Stimulated activated CD4-positive, alpha-beta T cell treated with anti-CD3 and anti-CD28 coated beads, Interleukin-15, amount 100 ng/mL, for 1 hour (primary cell): ENCODE results near the gene ABCD3.
"Not testable (repeated sequence)": the region's sequence is repeated elsewhere in the genome, so short reads cannot be mapped to it uniquely, and the experiment has no call there.

ENCODE experiments used
- DNase-seq, 2 donors: peaks; one replicate each; pipeline ENCODE4 v3.0.0-alpha.2; 2020; ENCODE audit warnings: low read depth in 1 of 2, low spot score in 1 of 2

Gene ABCD3

DNA sequence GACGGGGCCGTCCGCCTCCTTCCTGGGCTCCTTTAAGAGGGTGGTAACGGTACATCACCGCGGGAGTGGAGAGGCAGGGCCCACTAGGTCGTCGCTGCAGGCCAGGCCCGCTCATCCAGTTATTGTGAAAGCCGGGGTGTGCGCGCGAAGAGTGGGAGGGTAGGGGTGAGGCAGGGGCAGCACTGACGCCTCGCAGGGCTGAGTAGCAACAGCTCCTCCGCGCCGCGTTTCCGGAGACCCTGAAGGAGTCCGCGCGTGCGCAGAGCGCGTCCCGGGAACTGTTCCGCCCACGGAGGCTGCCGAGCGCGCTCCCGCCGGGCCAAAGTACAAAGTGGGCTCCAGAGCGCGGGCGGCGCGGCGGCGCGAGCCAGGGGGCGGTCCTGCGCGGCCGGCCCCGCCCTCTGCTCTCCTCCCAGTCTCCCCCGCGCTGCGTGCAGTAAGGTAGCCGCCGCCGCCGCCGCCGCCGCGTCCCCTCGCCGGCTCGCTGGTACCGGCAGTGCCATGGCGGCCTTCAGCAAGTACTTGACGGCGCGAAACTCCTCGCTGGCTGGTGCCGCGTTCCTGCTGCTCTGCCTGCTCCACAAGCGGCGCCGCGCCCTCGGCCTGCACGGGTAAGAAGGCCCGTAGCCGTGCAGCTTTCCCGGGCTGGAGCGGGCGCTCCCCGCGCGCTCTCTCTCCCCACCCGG, at the start of gene ABCD3:
ABCD3 (plus strand) TSS at position 412 of the 686 bp plus-strand sequence; CDS start at position 502, 90 bp downstream.
- peak; percentile 94 to 96 for DNase-seq

DNA sequence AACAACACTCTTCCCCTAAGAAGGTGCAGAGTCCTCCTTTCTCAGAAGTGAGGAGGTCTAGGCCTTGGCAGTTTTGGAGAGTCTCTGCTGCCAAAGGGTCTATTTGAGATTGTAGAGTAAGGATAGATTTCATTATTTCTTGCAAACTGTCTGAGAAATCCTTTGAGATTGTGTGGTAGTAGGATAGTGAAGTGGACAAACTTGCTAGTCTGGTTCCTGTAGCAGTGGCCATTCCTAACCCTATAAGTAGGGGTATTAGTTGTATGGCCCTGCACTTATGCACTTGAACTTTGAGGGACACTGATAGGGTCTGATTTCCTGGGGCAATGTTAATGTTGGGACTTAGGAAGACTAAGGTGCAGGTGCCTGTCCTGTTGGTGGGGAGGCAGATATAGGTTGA, 45.4 kb upstream of the ABCD3 start:
- DNase-seq: not testable (repeated sequence)

DNA sequence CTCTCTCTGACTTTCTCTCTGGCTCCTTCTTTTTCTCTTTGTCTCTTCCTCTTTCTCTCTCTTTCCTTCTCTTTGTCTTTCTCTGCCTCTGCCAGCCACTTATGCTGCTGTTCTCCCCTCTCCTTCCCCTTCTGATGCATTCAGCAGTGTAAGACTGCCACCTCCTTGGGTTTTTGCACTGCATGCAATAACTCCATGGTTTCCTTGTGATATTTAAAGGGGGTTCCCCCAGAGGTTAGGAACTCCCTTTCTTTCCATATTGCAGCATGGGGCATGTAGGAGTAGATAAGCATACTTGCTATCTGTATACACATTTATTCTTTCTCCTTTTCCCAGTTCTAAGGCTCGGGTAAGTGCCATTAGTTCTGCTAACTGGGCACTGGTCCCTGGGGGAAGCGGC, 44.9 kb upstream of the ABCD3 start:
- not testable (repeated sequence) for DNase-seq

DNA sequence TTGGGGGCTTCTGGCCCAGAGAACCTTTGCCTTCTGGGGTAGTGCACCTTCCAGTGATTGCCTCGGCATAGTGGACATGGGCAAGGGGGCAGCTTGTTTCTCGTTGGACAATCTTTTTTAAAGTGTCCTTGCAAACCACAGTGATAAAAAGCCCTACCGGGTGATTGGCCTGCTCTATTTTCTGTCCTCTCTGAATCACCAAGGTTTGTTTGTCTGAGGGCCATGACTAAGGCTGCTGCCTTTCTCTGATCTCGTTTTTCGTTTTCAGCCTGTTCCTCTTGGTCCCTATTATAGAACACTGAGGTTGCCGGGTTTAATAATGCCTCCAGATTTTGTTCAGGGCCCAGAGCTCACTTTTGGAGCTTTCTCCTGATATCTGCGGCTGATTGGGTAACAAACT, 42.5 kb upstream of the ABCD3 start:
- DNase-seq: not testable (repeated sequence)

DNA sequence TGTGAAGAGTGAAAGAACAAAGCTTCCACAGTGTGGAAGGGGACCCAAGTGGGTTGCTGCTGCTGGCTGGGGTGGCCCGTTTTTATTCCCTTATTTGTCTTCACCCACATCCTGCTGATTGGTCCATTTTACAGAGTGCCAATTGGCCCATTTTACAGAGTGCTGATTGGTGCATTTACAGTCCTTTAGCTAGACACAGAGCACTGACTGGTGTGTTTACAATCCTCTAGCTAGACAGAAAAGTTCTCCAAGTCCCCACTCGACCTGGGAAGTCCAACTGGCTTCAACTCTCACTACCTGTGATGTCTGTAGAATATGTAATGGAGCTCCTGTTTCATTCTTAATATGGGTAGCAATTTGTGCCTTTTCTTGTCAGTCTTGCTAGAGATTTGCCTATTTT, 39.7 kb upstream of the ABCD3 start:
- DNase-seq: not testable (repeated sequence)

DNA sequence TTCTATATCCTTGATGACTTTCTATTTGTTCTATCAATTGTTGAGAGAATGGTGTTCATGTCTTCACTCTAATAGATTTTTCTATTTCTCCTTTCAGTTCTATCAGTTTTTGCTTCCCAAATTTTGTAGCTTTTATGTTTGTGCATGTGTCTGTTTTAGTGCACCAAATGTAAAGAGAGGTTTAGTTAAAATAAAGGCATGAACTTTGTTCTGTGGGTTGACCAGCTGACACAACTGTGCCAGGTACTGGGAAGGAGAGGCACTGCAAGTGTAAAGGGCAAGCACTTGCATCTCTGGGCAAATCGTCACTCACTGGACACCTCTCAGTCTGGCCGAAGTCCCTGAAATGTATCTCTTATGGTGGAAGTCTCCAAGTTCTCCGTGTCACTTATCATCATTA, 38.6 kb upstream of the ABCD3 start:
- DNase-seq: no peak

DNA sequence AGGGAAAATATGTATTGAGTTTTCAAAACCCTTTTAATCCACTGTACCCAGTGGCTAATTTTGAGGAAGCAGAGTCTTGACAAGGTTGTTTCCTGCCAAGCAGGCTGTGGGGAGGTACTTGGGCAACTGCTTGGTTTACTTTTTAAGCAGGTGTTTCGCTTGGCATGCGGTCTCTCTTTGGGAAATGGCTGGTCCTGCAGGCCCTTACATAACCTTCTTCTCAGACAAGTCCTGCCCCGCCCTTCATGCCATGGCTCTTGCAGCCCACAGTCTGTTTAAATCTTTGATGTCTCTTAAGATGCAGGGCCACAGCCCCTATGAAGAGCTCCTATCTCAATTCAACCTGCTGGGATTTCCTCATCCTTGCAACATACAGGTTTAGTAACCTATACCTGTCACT, 36.0 kb upstream of the ABCD3 start:
- no peak for DNase-seq

DNA sequence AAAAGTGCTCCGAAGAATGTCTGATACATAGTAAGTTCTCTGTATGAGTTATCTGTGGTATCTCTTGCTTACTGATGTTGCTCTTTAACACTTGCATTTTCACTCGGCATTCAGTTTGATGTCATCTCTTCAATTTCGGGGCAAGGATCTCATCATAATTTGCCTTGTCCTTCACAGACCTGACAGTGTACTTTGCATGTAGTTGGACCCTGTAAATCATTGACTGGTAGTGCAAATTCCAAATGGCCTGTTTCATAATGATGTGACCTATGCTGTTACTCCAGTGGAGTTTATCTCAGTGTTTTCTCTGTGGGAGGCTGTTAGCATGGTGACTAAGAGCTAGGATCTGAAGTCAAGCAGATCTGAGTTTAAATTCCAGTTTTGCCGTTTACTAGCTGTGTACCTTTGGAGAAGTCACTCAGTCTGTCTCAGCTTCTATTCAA, 34.2 kb upstream of the ABCD3 start:
- no peak for DNase-seq

- no peak for DNase-seq
Measured at GRCh38 chr1:94384485-94385265, 33.5 kb upstream of the ABCD3 start.

DNA sequence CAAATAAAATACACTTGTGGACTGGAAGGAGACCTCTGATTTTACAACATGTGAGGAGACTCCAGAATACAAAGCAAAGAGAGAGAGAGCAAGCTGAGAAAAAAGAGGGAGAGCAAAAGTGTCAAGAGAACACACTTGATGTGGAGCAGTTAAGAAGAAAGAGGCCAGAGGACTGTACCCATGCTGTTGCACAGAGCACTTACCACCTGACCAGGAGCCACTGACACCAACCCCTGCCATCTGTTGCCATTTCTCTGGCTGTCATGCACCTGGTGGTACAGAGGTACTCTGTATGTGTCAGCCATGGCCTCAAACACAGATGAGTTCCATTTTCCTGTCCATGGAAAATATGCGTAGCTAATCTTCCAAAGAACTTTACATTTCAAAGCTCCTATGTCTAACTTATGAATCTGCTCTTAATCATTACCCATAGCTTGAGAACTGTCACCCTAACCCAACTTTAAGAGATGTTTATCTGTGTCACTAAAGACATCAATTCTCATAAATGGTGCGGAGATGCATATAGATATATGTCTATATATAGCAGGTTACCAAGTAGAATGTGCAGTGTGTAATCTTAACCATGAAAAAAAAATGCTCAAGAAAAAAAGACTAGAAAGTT, 32.8 kb upstream of the ABCD3 start:
- DNase-seq: no peak

- no peak for DNase-seq
Measured at GRCh38 chr1:94389298-94389697, 28.9 kb upstream of the ABCD3 start.

DNA sequence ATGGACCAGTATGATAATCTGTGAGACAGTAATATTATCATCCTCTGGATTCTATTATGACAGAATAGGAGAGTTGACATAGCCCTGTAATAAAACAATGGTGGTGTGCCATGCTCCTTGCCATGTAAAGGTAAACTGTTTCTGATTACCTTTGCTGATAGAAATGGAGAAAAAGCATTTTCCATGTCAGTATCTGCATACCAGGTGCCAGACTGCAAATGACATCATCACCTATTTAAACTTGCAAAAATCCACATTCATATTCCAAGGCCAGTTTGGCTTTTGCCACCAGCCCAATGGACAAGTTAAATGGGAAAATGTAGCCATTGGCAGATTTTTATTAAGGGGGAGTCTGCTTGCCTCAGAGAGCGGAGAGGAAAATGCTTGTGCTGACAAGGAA, 23.9 kb upstream of the ABCD3 start:
- no peak for DNase-seq

DNA sequence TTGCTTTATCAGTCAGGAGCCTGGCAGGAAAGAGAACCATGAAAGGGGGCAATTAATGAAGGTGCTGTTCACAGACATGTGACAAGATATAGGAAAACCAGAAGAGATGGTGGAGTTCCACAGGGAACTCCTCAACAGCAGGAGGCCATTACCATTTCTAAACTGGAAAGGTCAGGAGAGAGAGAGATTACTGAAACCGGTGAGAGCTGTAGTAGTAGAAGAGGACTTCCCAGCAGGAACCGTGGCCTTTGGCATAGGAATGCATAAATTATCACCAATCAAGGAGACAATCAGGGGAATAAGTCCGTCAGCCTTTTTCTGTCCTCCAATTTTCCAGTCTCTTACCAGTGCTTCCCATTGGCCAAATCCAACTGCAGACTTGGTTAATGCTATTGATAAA, 23.0 kb upstream of the ABCD3 start:
- no peak for DNase-seq

DNA sequence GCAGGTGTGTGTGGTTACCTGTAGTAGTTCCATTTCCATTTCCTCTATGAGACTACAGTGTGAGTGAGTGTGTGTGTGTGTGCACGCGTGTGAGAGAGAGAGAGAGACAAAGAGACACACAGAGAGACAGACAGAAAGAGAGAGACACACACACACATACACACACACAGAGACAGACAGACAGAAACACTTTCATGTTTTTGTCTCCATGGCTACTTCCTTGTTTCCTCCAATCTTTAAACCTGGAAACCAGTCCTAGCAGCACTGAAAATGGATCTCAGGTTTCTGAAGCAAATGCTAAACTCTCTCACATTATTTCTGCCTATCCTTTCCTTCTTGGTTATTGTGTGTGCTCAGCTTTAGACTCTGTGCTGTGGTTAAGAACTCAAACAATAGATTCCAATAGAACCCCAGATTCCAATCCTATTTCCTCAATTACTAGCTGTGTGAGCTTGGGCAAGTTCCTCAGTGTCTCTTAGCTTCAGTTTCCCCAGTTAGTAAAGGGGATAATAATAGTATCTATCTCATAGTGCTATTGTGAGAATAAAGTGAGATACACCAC, 22.4 kb upstream of the ABCD3 start:
- DNase-seq: no peak

DNA sequence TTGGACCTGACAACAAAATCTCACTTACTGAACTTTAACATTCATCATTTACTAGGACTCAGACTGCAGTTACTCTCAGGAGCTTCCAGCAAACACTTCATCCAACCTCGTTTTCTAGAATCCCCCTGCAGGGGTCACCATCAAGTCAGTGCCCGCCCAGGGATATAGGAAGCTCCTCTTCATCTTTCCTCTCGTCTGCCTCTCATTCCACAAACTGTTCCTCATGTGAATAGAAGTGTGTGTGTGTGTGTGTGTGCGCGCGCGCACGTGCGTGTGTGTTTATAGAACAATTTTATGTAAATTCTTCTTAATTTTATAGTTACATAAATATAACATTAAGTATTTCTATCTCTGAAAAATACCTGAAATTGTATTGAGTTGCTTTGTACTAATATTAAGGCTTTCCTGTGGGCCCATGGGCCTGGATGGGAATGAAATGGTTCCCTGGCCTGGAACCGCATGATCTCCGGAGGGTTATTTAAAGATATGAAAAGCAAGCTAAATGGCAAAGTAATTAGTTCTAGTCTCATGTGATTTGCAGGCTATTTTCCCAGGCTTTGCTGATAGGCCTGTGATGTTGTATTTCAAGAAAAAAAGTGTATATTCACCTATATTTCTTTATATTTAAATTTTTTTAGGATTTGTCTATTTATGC, 21.7 kb upstream of the ABCD3 start:
- DNase-seq: no peak

DNA sequence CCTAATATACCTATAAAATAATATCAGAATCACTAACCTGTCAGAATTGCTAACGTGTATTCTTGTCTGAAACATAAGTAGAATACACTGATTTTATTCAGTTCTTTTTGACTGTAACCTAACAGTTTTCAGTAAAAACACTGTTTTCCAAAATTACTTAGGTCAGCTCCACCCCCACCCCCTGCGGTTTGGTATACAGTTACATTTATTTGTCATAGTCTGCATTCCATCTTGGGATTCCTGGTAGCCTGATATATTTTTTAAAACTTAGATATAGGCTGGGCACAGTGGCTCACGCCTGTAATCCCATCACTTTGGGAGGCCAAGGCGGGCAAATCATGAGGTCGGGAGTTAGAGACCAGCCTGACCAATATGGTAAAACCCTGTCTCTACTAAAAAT, 19.8 kb upstream of the ABCD3 start:
- no peak for DNase-seq

DNA sequence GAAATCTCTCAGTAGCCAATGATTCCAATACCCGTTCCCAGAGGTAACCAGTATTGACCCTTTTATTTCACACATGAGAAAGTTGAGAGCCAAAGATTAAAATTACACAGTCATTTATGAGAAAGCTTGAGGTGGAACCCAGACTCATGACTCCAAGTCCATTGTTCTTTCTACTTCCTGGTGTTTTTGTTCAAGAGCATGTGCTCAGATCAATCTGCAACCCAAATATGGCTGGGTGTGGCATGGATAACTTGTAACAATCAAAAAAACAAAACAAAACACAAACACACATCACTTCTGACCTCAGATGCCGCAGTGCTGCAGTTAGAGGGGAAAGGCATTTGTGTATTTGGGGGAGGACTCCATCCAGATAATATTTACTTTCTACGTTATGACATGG, 18.7 kb upstream of the ABCD3 start:
- no peak for DNase-seq

DNA sequence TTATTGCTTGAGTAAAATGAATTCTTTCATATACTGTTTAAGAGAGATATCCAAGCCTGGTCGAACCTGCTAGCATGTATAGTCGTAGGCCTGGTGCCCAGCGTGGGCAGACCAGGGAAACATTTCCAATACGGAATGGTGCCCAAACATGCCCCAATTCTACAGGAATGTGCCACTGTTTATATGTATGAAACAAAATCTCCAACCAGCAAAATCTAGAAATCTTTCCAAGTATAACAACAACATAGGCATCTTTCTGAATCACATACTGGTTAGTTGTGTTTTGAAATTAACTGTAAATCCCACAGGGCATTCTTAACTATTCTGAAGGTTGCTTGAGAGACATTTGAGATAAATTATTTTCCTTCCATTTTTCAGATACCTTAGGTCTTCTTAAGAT, 17.0 kb upstream of the ABCD3 start:
- no peak for DNase-seq

GRCh38 chr1:94406446-94406845, 11.7 kb upstream of the ABCD3 start:
- DNase-seq: no peak

DNA sequence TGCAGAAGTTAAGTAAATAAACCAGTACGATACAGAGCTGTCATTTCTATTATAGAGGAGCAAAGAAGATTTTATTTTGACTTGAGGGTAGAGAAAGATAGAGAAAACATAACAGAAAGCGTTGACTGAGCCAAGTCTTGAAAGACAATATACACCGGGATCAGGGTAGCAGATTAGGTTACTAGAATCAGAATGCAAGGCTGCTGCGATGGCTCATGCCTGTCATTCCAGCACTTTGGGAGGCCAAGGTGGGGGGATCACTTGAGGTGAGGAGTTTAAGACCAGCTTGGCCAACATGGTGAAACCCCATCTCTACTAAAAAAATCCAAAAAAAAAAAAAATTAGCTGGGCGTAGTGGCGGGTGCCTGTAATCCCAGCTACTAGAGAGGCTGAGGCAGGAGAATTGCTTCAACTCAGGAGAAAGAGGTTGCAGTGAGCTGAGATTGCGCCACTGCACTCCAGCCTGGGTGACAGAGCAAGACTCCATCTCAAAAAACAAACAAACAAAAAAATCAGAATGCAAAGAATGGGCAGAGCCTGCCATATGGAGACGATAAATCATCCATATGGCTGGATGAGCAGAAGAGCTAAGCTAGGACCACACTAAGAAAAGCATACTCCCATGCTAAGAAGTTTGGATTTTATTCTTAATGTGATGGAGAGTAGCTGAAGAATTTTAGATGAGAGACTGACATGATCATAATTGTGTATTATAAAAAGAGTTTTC, 9.9 kb upstream of the ABCD3 start:
- no peak for DNase-seq

- DNase-seq: no peak
Measured at GRCh38 chr1:94411237-94411636, 7.0 kb upstream of the ABCD3 start.
